ENCODE measurements around the gene BCL11A.
A peak's percentile ranks its signal among the peaks of the same experiment; 100 is the strongest.

- TF ChIP-seq CTCF (IDR thresholded peaks at IDR 0.05) (peak in 5 of 7 experiments; percentile 31 to 55 (median 40)), POLR2A (IDR thresholded peaks at IDR 0.05) (no peak), POLR2AphosphoS5 (IDR thresholded peaks at IDR 0.05) (no peak)
Observed at GRCh38 chr2:60439219-60439974, 114.1 kb downstream of the BCL11A start.
